IMR-90 (cell line): ENCODE results near the gene IGSF10. TPM values are rescaled to one million over a fixed set of nuclear protein-coding genes. Genes with fewer than 3 reads are reported as not detected.

Source experiments
- ATAC-seq: fragments of 200-7000 bp; cut with Tn5 transposase; 2 replicates; pipeline ENCODE4 v1.9.1; 2020; ENCODE audit warnings: low read depth, mild to moderate bottlenecking, moderate library complexity
- BruUV-seq: library from RNA; stranded (reverse); fragments of 400-500 nt; replicated peaks from 2 replicates; lab custom pipeline; 2021; lab: Mats Ljungman, UMichigan
- CTCF ChIA-PET: fragments of 300-600 bp; formaldehyde crosslinking; extraction: SDS; loops from one replicate; lab custom pipeline; 2021; ENCODE audit warnings: antibody characterized with exemption; lab: Yijun Ruan, JAX
- POLR2A ChIA-PET: fragments of 300-600 bp; sonication (Branson Sonifier 250); formaldehyde crosslinking; loops from one replicate; lab custom pipeline; 2022; ENCODE audit warnings: antibody characterized with exemption; ENCODE audit not compliant: unreplicated experiment; lab: Charles Lee
- DNase-seq: peaks from one replicate; pipeline ENCODE4 v3.0.0; 2013
- H2AFZ ChIP-seq: replicated peaks from 2 replicates; pipeline ENCODE3; 2013; ENCODE audit warnings: low read length, mild to moderate bottlenecking; ENCODE audit not compliant: poor library complexity
- H2AK5ac ChIP-seq: 2 replicates; pipeline ENCODE4 v1.6.1; 2013; ENCODE audit warnings: low read depth, low read length, inconsistent platforms
- H2AK9ac ChIP-seq: replicated peaks from 2 replicates; pipeline ENCODE3; 2013; ENCODE audit warnings: mild to moderate bottlenecking, low read depth, low read length, moderate library complexity; ENCODE audit not compliant: poor library complexity
- H2BK120ac ChIP-seq: 2 replicates; pipeline ENCODE4 v1.6.1; 2013; ENCODE audit warnings: low read depth, low read length, inconsistent platforms
- H2BK15ac ChIP-seq: 3 replicates; pipeline ENCODE4 v1.6.1; 2013; ENCODE audit warnings: low read depth, low read length, inconsistent platforms
- H2BK20ac ChIP-seq: 2 replicates; pipeline ENCODE4 v1.6.1; 2013; ENCODE audit warnings: low read depth, mild to moderate bottlenecking, inconsistent platforms, low read length, moderate library complexity
- H2BK5ac ChIP-seq: 2 replicates; pipeline ENCODE4 v1.6.1; 2013; ENCODE audit warnings: mild to moderate bottlenecking, low read depth, low read length, inconsistent platforms; ENCODE audit not compliant: poor library complexity, severe bottlenecking
- H3K14ac ChIP-seq: replicated peaks from 2 replicates; pipeline ENCODE4 v1.6.1; 2013; ENCODE audit warnings: low read depth, low read length, inconsistent platforms
- H3K18ac ChIP-seq: 2 replicates; pipeline ENCODE4 v1.6.1; 2013; ENCODE audit warnings: low read depth, low read length, control low read depth
- H3K23ac ChIP-seq: 2 replicates; pipeline ENCODE4 v1.6.1; 2013; ENCODE audit warnings: low read depth, low read length, inconsistent platforms
- H3K27ac ChIP-seq: 2 replicates; pipeline ENCODE4 v1.5.1; 2013; ENCODE audit warnings: mild to moderate bottlenecking, control low read depth, low read length; ENCODE audit not compliant: insufficient read depth
- H3K27me3 ChIP-seq: 2 replicates; pipeline ENCODE4 v1.6.1; 2013; ENCODE audit warnings: low read length; ENCODE audit not compliant: control insufficient read depth, insufficient read depth
- H3K36me3 ChIP-seq: 2 replicates; pipeline ENCODE4 v1.6.1; 2013; ENCODE audit warnings: low read length, mixed read lengths; ENCODE audit not compliant: control insufficient read depth, insufficient read depth
- H3K4ac ChIP-seq: 2 replicates; pipeline ENCODE4 v1.6.1; 2013; ENCODE audit warnings: low read depth, low read length, inconsistent platforms
- H3K4me1 ChIP-seq: 2 replicates; pipeline ENCODE4 v1.6.1; 2013; ENCODE audit warnings: low read length, mixed read lengths; ENCODE audit not compliant: control insufficient read depth, insufficient read depth
- H3K4me2 ChIP-seq: 2 replicates; pipeline ENCODE4 v1.6.1; 2013; ENCODE audit warnings: low read depth, mild to moderate bottlenecking, control low read depth, low read length, moderate library complexity
- H3K4me3 ChIP-seq: 2 replicates; pipeline ENCODE4 v1.5.1; 2013; ENCODE audit warnings: low read depth, mild to moderate bottlenecking, control low read depth, low read length, moderate library complexity; ENCODE audit not compliant: insufficient read depth
- H3K56ac ChIP-seq: 2 replicates; pipeline ENCODE4 v1.6.1; 2013; ENCODE audit warnings: low read length, inconsistent platforms; ENCODE audit not compliant: insufficient read depth; ENCODE audit errors: extremely low read depth
- H3K79me1 ChIP-seq, 2 experiments: 2 replicates each; pipeline ENCODE4 v1.6.1; 2013; ENCODE audit warnings: low read length in 2 of 2, inconsistent platforms in 1 of 2, low read depth in 1 of 2
- H3K9ac ChIP-seq: 2 replicates; pipeline ENCODE4 v1.6.1; 2013; ENCODE audit warnings: low read depth, low read length, control low read depth
- H3K9me1 ChIP-seq: 2 replicates; pipeline ENCODE4 v1.6.1; 2013; ENCODE audit warnings: low read length, inconsistent platforms; ENCODE audit not compliant: insufficient read depth
- H3K9me3 ChIP-seq: 2 replicates; pipeline ENCODE4 v1.6.1; 2013; ENCODE audit warnings: low read length; ENCODE audit not compliant: control insufficient read depth, insufficient read depth
- H4K20me1 ChIP-seq: 2 replicates; pipeline ENCODE4 v1.6.1; 2013; ENCODE audit warnings: low read length, inconsistent platforms; ENCODE audit not compliant: insufficient read depth
- H4K5ac ChIP-seq: 2 replicates; pipeline ENCODE4 v1.6.1; 2013; ENCODE audit warnings: mild to moderate bottlenecking, low read depth, low read length, control low read depth
- H4K8ac ChIP-seq, 2 experiments: 2 replicates each; pipeline ENCODE4 v1.6.1; 2013; ENCODE audit warnings: low read depth in 2 of 2, low read length in 2 of 2, control low read depth in 1 of 2, inconsistent platforms in 1 of 2
- H4K91ac ChIP-seq: 2 replicates; pipeline ENCODE4 v1.6.1; 2013; ENCODE audit warnings: low read depth, low read length, inconsistent platforms; ENCODE audit not compliant: insufficient read depth
- BHLHE40 ChIP-seq: fragments of 150-350 bp; IDR thresholded peaks from 2 replicates; pipeline ENCODE4 v1.6.1; 2016; ENCODE audit warnings: mild to moderate bottlenecking, low read depth, low read length
- CEBPB ChIP-seq: IDR thresholded peaks from 2 replicates; pipeline ENCODE4 v1.6.1; 2012; ENCODE audit warnings: low read depth, low read length, improper control_type of control experiment
- CHD1 ChIP-seq: IDR thresholded peaks from 2 replicates; pipeline ENCODE4 v1.6.1; 2012; ENCODE audit warnings: low read depth, low read length, improper control_type of control experiment
- CTCF ChIP-seq: conservative IDR thresholded peaks from 2 replicates; pipeline ENCODE4 v1.5.1; 2012; ENCODE audit warnings: mild to moderate bottlenecking, low read depth, low read length, improper control_type of control experiment
- ELK1 ChIP-seq: fragments of 150-350 bp; IDR thresholded peaks from 2 replicates; pipeline ENCODE4 v1.6.1; 2016; ENCODE audit warnings: low read depth, mild to moderate bottlenecking, low read length, moderate library complexity, borderline replicate concordance
- FOS ChIP-seq: fragments of 150-350 bp; IDR thresholded peaks from 2 replicates; pipeline ENCODE4 v1.6.1; 2016; ENCODE audit warnings: low read depth, low read length
- MAFK ChIP-seq: IDR thresholded peaks from 2 replicates; pipeline ENCODE4 v1.6.1; 2012; ENCODE audit warnings: low read depth, low read length, improper control_type of control experiment
- MAZ ChIP-seq: IDR thresholded peaks from 2 replicates; pipeline ENCODE4 v1.6.1; 2012; ENCODE audit warnings: low read depth, mild to moderate bottlenecking, low read length, improper control_type of control experiment, moderate library complexity, borderline replicate concordance
- MXI1 ChIP-seq: IDR thresholded peaks from 2 replicates; pipeline ENCODE4 v1.6.1; 2012; ENCODE audit warnings: low read depth, mild to moderate bottlenecking, low read length, moderate library complexity, borderline replicate concordance
- NFE2L2 ChIP-seq: fragments of 150-350 bp; IDR thresholded peaks from 2 replicates; pipeline ENCODE4 v1.6.1; 2016; ENCODE audit warnings: low read depth, mild to moderate bottlenecking, low read length
- POLR2A ChIP-seq: IDR thresholded peaks from 2 replicates; pipeline ENCODE4 v1.6.1; 2012; ENCODE audit warnings: mild to moderate bottlenecking, low read depth, low read length
- RAD21 ChIP-seq: IDR thresholded peaks from 2 replicates; pipeline ENCODE4 v1.6.1; 2012; ENCODE audit warnings: low read length, improper control_type of control experiment
- RCOR1 ChIP-seq: IDR thresholded peaks from 2 replicates; pipeline ENCODE4 v1.6.1; 2012; ENCODE audit warnings: mild to moderate bottlenecking, low read length, improper control_type of control experiment; ENCODE audit not compliant: insufficient replicate concordance
- RFX5 ChIP-seq: IDR thresholded peaks from 2 replicates; pipeline ENCODE4 v1.8.0; 2012; ENCODE audit warnings: low read depth, mild to moderate bottlenecking, low read length, moderate library complexity
- SMC3 ChIP-seq: fragments of 150-350 bp; IDR thresholded peaks from 2 replicates; pipeline ENCODE4 v1.6.1; 2016; ENCODE audit warnings: low read depth, mild to moderate bottlenecking, antibody characterized with exemption, low read length, moderate library complexity
- USF2 ChIP-seq: fragments of 150-350 bp; IDR thresholded peaks from 2 replicates; pipeline ENCODE4 v1.6.1; 2017; ENCODE audit warnings: mild to moderate bottlenecking, antibody characterized with exemption, low read length, low read depth
- WGBS, 2 experiments: methylation state at CpG; one replicate each; pipeline versions ENCODE4 v1.1.5 to v1.1.7; 2013; ENCODE audit warnings: missing lambda C conversion rate in 2 of 2; ENCODE audit not compliant: insufficient read length in 1 of 2; ENCODE audit errors: extremely low coverage in 2 of 2; 5-methylcytosine and 5-hydroxymethylcytosine counted together
- dilution Hi-C: fragments of 300-500 bp; cut with HindIII; formaldehyde crosslinking; loops from one replicate; pipeline ENCODE4 v1.14.3; 2018; ENCODE audit warnings: low sequenced_read_pairs; ENCODE audit not compliant: unreplicated experiment
- in situ Hi-C: fragments of 300-500 bp; cut with MboI; formaldehyde crosslinking; loops from 3 replicates; pipeline ENCODE4 v1.14.3; 2019; ENCODE audit warnings: low sequenced_read_pairs, inconsistent platforms, mixed read lengths
- intact Hi-C: fragments of 100-400 bp; cut with micrococcal nuclease; formaldehyde crosslinking; loops from 2 replicates; pipeline ENCODE4 v1.10.0; 2022
- polyA plus RNA-seq, 3 experiments: library from polyadenylated mRNA; depleted of rRNA; stranded (reverse); fragments of >200 nt; gene quantifications; 2 replicates each; pipeline ENCODE4 v1.2.3, GENCODE V29; 2012; ENCODE audit warnings: low replicate concordance in 1 of 3
- total RNA-seq: library from RNA; depleted of rRNA; stranded (reverse); fragments of >200 nt; gene quantifications from 2 replicates; pipeline ENCODE4 v1.2.3, GENCODE V29; 2012

The IGSF10 gene
- total and polyA plus RNA-seq, 2 of the 4 experiments (the other 2 are of a cell fraction) = under 0.01 to 0.07 TPM

- Histone ChIP-seq H2BK120ac (no peak overlapping the region), H4K5ac (no peak overlapping the region), H3K56ac (no peak overlapping the region), H3K18ac (no peak overlapping the region), H3K27me3 (no peaks in the 10 kb centered on the region), H4K91ac (no peak overlapping the region), H3K23ac (no peak overlapping the region), H3K4ac (no peak overlapping the region), H3K4me1 (no peaks in the 10 kb centered on the region), H3K14ac (no peak overlapping the region), H3K27ac (no peak overlapping the region), H3K9me3 (no peaks in the 10 kb centered on the region), H2AK9ac (no peak overlapping the region), H2BK5ac (no peak overlapping the region), H3K4me2 (no peak overlapping the region), H3K36me3 (no peaks in the 10 kb centered on the region), H3K9me1 (no peaks in the 10 kb centered on the region), H2BK15ac (no peak overlapping the region), H2AK5ac (no peak overlapping the region), H4K20me1 (no peaks in the 10 kb centered on the region), H2BK20ac (no peak overlapping the region), H3K79me1 (no peaks in the 10 kb centered on the region), H3K9ac (no peak overlapping the region), H3K4me3 (no peak overlapping the region), H4K8ac (no peak overlapping the region), H2AFZ (no peak overlapping the region)
- TF ChIP-seq ELK1 (no peak), MAFK (no peak), MXI1 (no peak), CTCF (no peak), POLR2A (no peak), NFE2L2 (no peak), CHD1 (no peak), RFX5 (no peak), RCOR1 (no peak), RAD21 (no peak), FOS (no peak), BHLHE40 (no peak), SMC3 (no peak), MAZ (no peak), USF2 (no peak), CEBPB (no peak)
- WGBS, 2 experiments = 100% methylated on average over 1 of the region's 3 CpGs; no CpG with 5 or more reads in 1 of the 2 experiments
- dilution Hi-C loops (no loop called here), in situ Hi-C loops (no loop called here), intact Hi-C loops (no loop called here)
- ATAC-seq (no peak), DNase-seq (no peak)
- POLR2A ChIA-PET = no interaction called here
- CTCF ChIA-PET = no interaction called here
- no TSS peak for BruUV-seq
Measured at GRCh38 chr3:151446002-151446340, 14.9 kb downstream of the IGSF10 start.
